Ramos (cell line): ENCODE data around the gene VEZT.

Source experiments
- in situ Hi-C: fragments of 300-500 bp; cut with MboI; formaldehyde crosslinking; loops from one replicate; pipeline ENCODE4 v1.14.3; 2022; ENCODE audit warnings: low sequenced_read_pairs; ENCODE audit not compliant: unreplicated experiment

The VEZT gene

GRCh38 chr12:95342008-95342407 is 124.4 kb downstream of the VEZT start:
- in situ Hi-C loops = no loop called here

- in situ Hi-C loops = no loop called here
Observed at GRCh38 chr12:95343461-95344230, 126.0 kb downstream of the VEZT start.

- in situ Hi-C loops = no loop called here
Observed at GRCh38 chr12:95349291-95349690, 131.7 kb downstream of the VEZT start.

GRCh38 chr12:95351748-95352147 is 134.1 kb downstream of the VEZT start:
- in situ Hi-C loops = no loop called here
